ENCODE results near the gene SH3GLB1. TPM values are rescaled to one million over a fixed set of nuclear protein-coding genes. Genes with fewer than 3 reads are reported as not detected.

SH3GLB1 gene
- total and polyA plus RNA-seq, 4 donors, result 14.1 to 25.2 (median 18.3) TPM

- TF ChIP-seq MAX (IDR thresholded peaks at IDR 0.05) (no peak), RXRA (IDR thresholded peaks at IDR 0.05) (no peak), NR2F2 (IDR thresholded peaks at IDR 0.05) (no peak), HNF4G (IDR thresholded peaks at IDR 0.05) (no peak), FOXA1 (IDR thresholded peaks at IDR 0.05) (no peak), JUND (IDR thresholded peaks at IDR 0.05) (no peak), CTCF (IDR thresholded peaks at IDR 0.05; ENCODE audit: low read depth, low read length, missing input control) (no peak)
These were observed 27.0 kb downstream of the SH3GLB1 start (continued) for GRCh38 chr1:86731416-86731815.

- Histone ChIP-seq H3K27ac (ENCODE audit: low read depth in 1 of 2, low read length in 2 of 2) (no peak overlapping the region), H3K36me3 (ENCODE audit: control insufficient read depth in 4 of 4, insufficient read depth in 3 of 4, low read depth in 1 of 4, low read length in 3 of 4) (peaks cover 1 to 32% (median 24%) of the 10 kb centered on the region in 4 donors), H3K27me3 (ENCODE audit: control insufficient read depth in 4 of 4, insufficient read depth in 4 of 4, low read length in 3 of 4) (no peaks in the 10 kb centered on the region), H3K9me3 (ENCODE audit: control insufficient read depth in 4 of 4, low read length in 3 of 4) (no peaks in the 10 kb centered on the region), H3K4me1 (ENCODE audit: control insufficient read depth in 4 of 4, insufficient read depth in 4 of 4, low read length in 3 of 4) (no peaks in the 10 kb centered on the region), H3K9ac (ENCODE audit: low read depth in 1 of 2, low read length in 2 of 2) (no peak overlapping the region), H3K4me3 (ENCODE audit: low read depth in 1 of 3, low read length in 3 of 3) (no peak overlapping the region)
- TF ChIP-seq GABPA (IDR thresholded peaks at IDR 0.05 in 1 of 2, conservative IDR thresholded peaks at IDR 0.05 in 1 of 2), result no peak
- no peak for TF ChIP-seq EGR1 (IDR thresholded peaks at IDR 0.05; ENCODE audit: low read depth in 2 of 2)
- TF ChIP-seq FOXA1 (IDR thresholded peaks at IDR 0.05), result no peak
- no peak for TF ChIP-seq YY1 (IDR thresholded peaks at IDR 0.05)
- TF ChIP-seq ATF3 (IDR thresholded peaks at IDR 0.05), result no peak
- TF ChIP-seq FOXA2 (IDR thresholded peaks at IDR 0.05), result no peak
- TF ChIP-seq SP1 (IDR thresholded peaks at IDR 0.05), result no peak
- no peak for TF ChIP-seq ZBTB33 (IDR thresholded peaks at IDR 0.05)
- no peak for TF ChIP-seq TAF1 (conservative IDR thresholded peaks at IDR 0.05)
- no peak for TF ChIP-seq NR2F2 (IDR thresholded peaks at IDR 0.05)
- TF ChIP-seq CTCF (IDR thresholded peaks at IDR 0.05; ENCODE audit: low read depth, low read length, missing input control), result no peak
- no peak for TF ChIP-seq RXRA (IDR thresholded peaks at IDR 0.05)
- no peak for TF ChIP-seq REST (IDR thresholded peaks at IDR 0.05)
- no peak for TF ChIP-seq HNF4A (conservative IDR thresholded peaks at IDR 0.05)
- TF ChIP-seq RAD21 (IDR thresholded peaks at IDR 0.05), result no peak
- TF ChIP-seq JUND (IDR thresholded peaks at IDR 0.05), result no peak
- TF ChIP-seq HNF4G (IDR thresholded peaks at IDR 0.05), result no peak
- no peak for TF ChIP-seq MAX (IDR thresholded peaks at IDR 0.05)
- no peak for DNase-seq (ENCODE audit: low spot score)
- WGBS, result 39% methylated on average over 2 of the region's 2 CpGs
These were observed 29.0 kb downstream of the SH3GLB1 start for GRCh38 chr1:86733340-86733739.
